Sigmoid colon (tissue), 7 donors: ENCODE data around the gene PLAC8. TPM values are rescaled to one million over a fixed set of nuclear protein-coding genes. Genes with fewer than 3 reads are reported as not detected.

ENCODE experiments used
- DNase-seq: peaks from one replicate; pipeline ENCODE4 v3.0.0-alpha.2; 2019
- H3K27ac ChIP-seq, 4 donors: fragments of 200-600 bp; sonication (generic); one replicate each; pipeline ENCODE4 v1.5.1; 2016 to 2019; ENCODE audit warnings: mild to moderate bottlenecking in 1 of 4
- H3K27me3 ChIP-seq, 3 donors: fragments of 200-600 bp; sonication (generic); one replicate each; pipeline ENCODE4 v1.5.1; 2019; ENCODE audit warnings: mild to moderate bottlenecking in 1 of 3
- H3K36me3 ChIP-seq, 4 donors: fragments of 200-600 bp; sonication (generic); one replicate each; pipeline ENCODE4 v1.5.1; 2016 to 2019
- H3K4me1 ChIP-seq, 4 donors: fragments of 200-600 bp; sonication (generic); one replicate each; pipeline ENCODE4 v1.5.1; 2017 to 2019
- H3K4me3 ChIP-seq, 4 donors: fragments of 200-600 bp; sonication (generic); one replicate each; pipeline ENCODE4 v1.5.1; 2017 to 2019; ENCODE audit warnings: mild to moderate bottlenecking in 2 of 4, moderate library complexity in 1 of 4
- H3K9me3 ChIP-seq, 4 donors: fragments of 200-600 bp in 3 of 4; sonication (generic) in 3 of 4; one replicate each; pipeline versions ENCODE4 v1.5.1 to v1.6.1; 2013 to 2019
- CTCF ChIP-seq, 4 experiments: fragments of 450-650 bp in 3 of 4; fragments of 200-600 bp in 1 of 4; IDR thresholded peaks; one replicate each; pipeline ENCODE4 v1.5.1; 2016 to 2019; ENCODE audit warnings: antibody characterized with exemption in 4 of 4, mild to moderate bottlenecking in 3 of 4, moderate library complexity in 2 of 4
- EP300 ChIP-seq, 4 donors: sonication (generic); formaldehyde crosslinking; IDR thresholded peaks; one replicate each; pipeline ENCODE4 v1.6.1; 2017; ENCODE audit warnings: antibody characterized with exemption in 4 of 4
- POLR2A ChIP-seq, 2 donors: fragments of 450-650 bp; IDR thresholded peaks; one replicate each; pipeline ENCODE4 v1.6.1; 2016; ENCODE audit warnings: antibody characterized with exemption in 2 of 2, mild to moderate bottlenecking in 2 of 2, moderate library complexity in 2 of 2
- POLR2AphosphoS5 ChIP-seq, 4 donors: sonication (generic); formaldehyde crosslinking; IDR thresholded peaks; one replicate each; pipeline ENCODE4 v1.6.1; 2017; ENCODE audit warnings: antibody characterized with exemption in 4 of 4
- WGBS, 2 donors: extraction: QIAGEN DNeasy Blood & Tissue Kit; methylation state at CpG; one replicate each; pipeline ENCODE4 v1.1.7; 2013; 5-methylcytosine and 5-hydroxymethylcytosine counted together
- intact Hi-C: fragments of 100-400 bp; cut with DNase I; formaldehyde crosslinking; loops from one replicate; pipeline ENCODE4 v1.15.1; 2023
- polyA plus RNA-seq, 3 donors: library from polyadenylated mRNA; stranded (reverse); fragments of 200-250 nt; gene quantifications; one replicate each; pipeline ENCODE4 v1.2.3, GENCODE V29; 2013
- total RNA-seq, 4 donors: library from RNA; depleted of rRNA; stranded (reverse); fragments of >200 nt; gene quantifications; one replicate each; pipeline ENCODE4 v1.1.0, GENCODE V29; 2016
- donor health status: healthy with polysubstance abuse.
- donor health status: Bipolar disorder and iron deficiency.
- donor health status: healthy.

PLAC8 gene
- total and polyA plus RNA-seq, 7 donors, result 0.71 to 1,311 (median 4.2) TPM

- intact Hi-C loops, result no loop called here
- no peak overlapping the region for H3K4me3 ChIP-seq
- no peak for DNase-seq
- no peaks in the 10 kb centered on the region for H3K27me3 ChIP-seq
- TF ChIP-seq POLR2AphosphoS5 (IDR thresholded peaks at IDR 0.05), result no peak
- WGBS, 2 donors, result 52 to 68% methylated on average over 2 of the region's 2 CpGs
- H3K27ac ChIP-seq, result no peak overlapping the region
- H3K36me3 ChIP-seq, result no peaks in the 10 kb centered on the region
- no peaks in the 10 kb centered on the region for H3K4me1 ChIP-seq
- no peaks in the 10 kb centered on the region for H3K9me3 ChIP-seq
Observed at GRCh38 chr4:83118869-83119268, 4.3 kb upstream of the PLAC8 start.

- no peaks in the 10 kb centered on the region for H3K27me3 ChIP-seq
- WGBS, 2 donors, result 77 to 79% methylated on average over 8 of the region's 8 CpGs
- intact Hi-C loops, result no loop called here
- no peak for DNase-seq
- H3K27ac ChIP-seq, result no peak overlapping the region
- peaks cover 0 to 1% (median under 1%) of the 10 kb centered on the region in 4 donors for H3K4me1 ChIP-seq
- no peaks in the 10 kb centered on the region for H3K36me3 ChIP-seq
- H3K9me3 ChIP-seq, result no peaks in the 10 kb centered on the region
- TF ChIP-seq POLR2A (IDR thresholded peaks at IDR 0.05), result no peak
- no peak for TF ChIP-seq EP300 (IDR thresholded peaks at IDR 0.05)
- no peak for TF ChIP-seq POLR2AphosphoS5 (IDR thresholded peaks at IDR 0.05)
- TF ChIP-seq CTCF (IDR thresholded peaks at IDR 0.05), result no peak
- no peak overlapping the region for H3K4me3 ChIP-seq
Observed at GRCh38 chr4:83115656-83116285, 1.2 kb upstream of the PLAC8 start.

GRCh38 chr4:83115000-83115399 is 471 bp upstream of the PLAC8 start:
- Histone ChIP-seq H3K9me3 (no peaks in the 10 kb centered on the region), H3K27me3 (no peaks in the 10 kb centered on the region), H3K4me1 (peaks cover 0 to 6% (median 4%) of the 10 kb centered on the region in 4 donors), H3K4me3 (no peak overlapping the region), H3K27ac (no peak overlapping the region), H3K36me3 (no peaks in the 10 kb centered on the region)
- DNase-seq, result no peak
- intact Hi-C loops, result loop anchor here (5.0 kb wide), 1 partner anchor 43 kb away; no protein-coding TSS in a partner anchor
- TF ChIP-seq POLR2A (IDR thresholded peaks at IDR 0.05) (no peak), POLR2AphosphoS5 (IDR thresholded peaks at IDR 0.05) (no peak), CTCF (IDR thresholded peaks at IDR 0.05) (no peak), EP300 (IDR thresholded peaks at IDR 0.05) (no peak)

GRCh38 chr4:83113429-83113786 is 1.1 kb downstream of the PLAC8 start:
- H3K4me1 ChIP-seq, result peaks cover 0 to 12% (median 7%) of the 10 kb centered on the region in 4 donors
- intact Hi-C loops, result loop anchor here (5.0 kb wide), 1 partner anchor 41 kb away; no protein-coding TSS in a partner anchor
- 41 to 73% methylated on average over 3 of the region's 3 CpGs for WGBS, 2 donors
- DNase-seq, result no peak
- H3K4me3 ChIP-seq, result no peak overlapping the region
- H3K9me3 ChIP-seq, result no peaks in the 10 kb centered on the region
- H3K27ac ChIP-seq, result no peak overlapping the region
- no peak for TF ChIP-seq POLR2AphosphoS5 (IDR thresholded peaks at IDR 0.05)
- no peak for TF ChIP-seq CTCF (IDR thresholded peaks at IDR 0.05)
- TF ChIP-seq EP300 (IDR thresholded peaks at IDR 0.05), result no peak
- TF ChIP-seq POLR2A (IDR thresholded peaks at IDR 0.05), result no peak
- H3K27me3 ChIP-seq, result no peaks in the 10 kb centered on the region
- no peaks in the 10 kb centered on the region for H3K36me3 ChIP-seq

GRCh38 chr4:83112678-83113428 is 1.7 kb downstream of the PLAC8 start:
- DNase-seq, result no peak
- Histone ChIP-seq H3K27me3 (no peaks in the 10 kb centered on the region), H3K4me1 (peaks cover 0 to 12% (median 7%) of the 10 kb centered on the region in 4 donors), H3K9me3 (no peaks in the 10 kb centered on the region), H3K36me3 (no peaks in the 10 kb centered on the region), H3K4me3 (no peak overlapping the region), H3K27ac (no peak overlapping the region)
- TF ChIP-seq POLR2AphosphoS5 (IDR thresholded peaks at IDR 0.05) (no peak), EP300 (IDR thresholded peaks at IDR 0.05) (no peak), CTCF (IDR thresholded peaks at IDR 0.05) (no peak), POLR2A (IDR thresholded peaks at IDR 0.05) (no peak)
- intact Hi-C loops, result loop anchor here (5.0 kb wide), 1 partner anchor 41 kb away; no protein-coding TSS in a partner anchor
- 48 to 87% methylated on average over 16 of the region's 16 CpGs for WGBS, 2 donors
